Body of pancreas (tissue), 4 donors: ENCODE data around the gene SNX3.

Source experiments
- POLR2A ChIP-seq, 3 donors: fragments of 450-650 bp; IDR thresholded peaks; one replicate each; pipeline ENCODE4 v1.6.1; 2016; ENCODE audit warnings: antibody characterized with exemption in 3 of 3, mild to moderate bottlenecking in 2 of 3
- TF ChIP-seq, protein P1 (sequence below), 7 experiments: fragments of 450-650 bp in 4 of 7; fragments of 200-600 bp in 3 of 7; sonication (generic) in 3 of 7; IDR thresholded peaks; one replicate each; pipeline ENCODE4 v1.5.1; 2016 to 2019; ENCODE audit warnings: antibody characterized with exemption in 7 of 7

DNA sequence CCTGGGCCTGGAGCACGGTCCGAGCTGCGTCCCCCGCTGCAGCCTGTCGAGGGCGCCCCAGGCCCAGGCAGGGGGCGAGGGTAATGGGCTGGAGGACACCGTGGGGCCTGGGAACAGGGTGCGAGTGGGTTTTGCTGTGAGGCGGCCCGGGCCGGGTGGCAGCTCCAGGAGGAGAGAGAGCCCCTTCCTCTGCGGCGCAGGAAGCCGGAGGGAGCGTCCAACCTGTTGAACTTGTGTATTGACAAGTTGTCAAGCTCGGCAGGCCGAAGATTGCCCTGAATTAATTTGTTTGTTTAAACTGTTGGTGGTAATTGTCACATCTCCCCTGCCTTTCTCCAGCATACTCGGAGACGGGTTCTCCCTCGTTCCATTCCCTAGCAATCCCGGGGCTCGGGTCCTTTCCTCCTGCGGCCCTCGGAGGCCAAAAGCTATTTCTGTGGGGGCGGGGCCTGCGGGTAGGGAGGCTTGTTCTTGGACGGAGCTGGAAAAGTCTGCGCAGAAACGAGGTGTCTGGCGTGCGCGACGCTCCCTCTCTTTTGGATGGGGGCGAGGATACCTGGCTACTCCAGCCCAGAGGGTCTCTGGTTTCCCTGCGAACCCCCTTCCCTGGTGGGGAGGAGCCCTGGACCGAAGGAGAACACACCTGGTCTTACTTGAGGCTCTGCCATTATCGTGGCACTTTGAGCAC, 85.1 kb downstream of the SNX3 start:
- TF ChIP-seq, protein P1, sequence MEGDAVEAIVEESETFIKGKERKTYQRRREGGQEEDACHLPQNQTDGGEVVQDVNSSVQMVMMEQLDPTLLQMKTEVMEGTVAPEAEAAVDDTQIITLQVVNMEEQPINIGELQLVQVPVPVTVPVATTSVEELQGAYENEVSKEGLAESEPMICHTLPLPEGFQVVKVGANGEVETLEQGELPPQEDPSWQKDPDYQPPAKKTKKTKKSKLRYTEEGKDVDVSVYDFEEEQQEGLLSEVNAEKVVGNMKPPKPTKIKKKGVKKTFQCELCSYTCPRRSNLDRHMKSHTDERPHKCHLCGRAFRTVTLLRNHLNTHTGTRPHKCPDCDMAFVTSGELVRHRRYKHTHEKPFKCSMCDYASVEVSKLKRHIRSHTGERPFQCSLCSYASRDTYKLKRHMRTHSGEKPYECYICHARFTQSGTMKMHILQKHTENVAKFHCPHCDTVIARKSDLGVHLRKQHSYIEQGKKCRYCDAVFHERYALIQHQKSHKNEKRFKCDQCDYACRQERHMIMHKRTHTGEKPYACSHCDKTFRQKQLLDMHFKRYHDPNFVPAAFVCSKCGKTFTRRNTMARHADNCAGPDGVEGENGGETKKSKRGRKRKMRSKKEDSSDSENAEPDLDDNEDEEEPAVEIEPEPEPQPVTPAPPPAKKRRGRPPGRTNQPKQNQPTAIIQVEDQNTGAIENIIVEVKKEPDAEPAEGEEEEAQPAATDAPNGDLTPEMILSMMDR (IDR thresholded peaks at IDR 0.05), result peak in 6 of 7 experiments; percentile 22 to 61 (median 46)
- no peak for TF ChIP-seq POLR2A (IDR thresholded peaks at IDR 0.05)
